HFFc6 (cell line): ENCODE results near the gene FGFRL1. TPM values are rescaled to one million over a fixed set of nuclear protein-coding genes. Genes with fewer than 3 reads are reported as not detected.

Experiments used
- DNase-seq: peaks from one replicate; pipeline ENCODE4 v3.0.0-alpha.2; 2018
- H3K27ac Mint-ChIP-seq: 2 replicates; pipeline ENCODE4 v1.8.0; 2020; ENCODE audit warnings: mild to moderate bottlenecking, mixed read lengths
- H3K27me3 Mint-ChIP-seq: 2 replicates; pipeline ENCODE4 v1.8.0; 2021; ENCODE audit warnings: mild to moderate bottlenecking, moderate library complexity, mixed read lengths; ENCODE audit not compliant: insufficient read depth
- H3K36me3 Mint-ChIP-seq: 2 replicates; pipeline ENCODE4 v1.8.0; 2021; ENCODE audit warnings: low read depth, mixed read lengths
- H3K4me1 Mint-ChIP-seq: 2 replicates; pipeline ENCODE4 v1.8.0; 2020; ENCODE audit warnings: low read depth, mixed read lengths
- H3K4me3 Mint-ChIP-seq: 2 replicates; pipeline ENCODE4 v1.8.0; 2020; ENCODE audit warnings: mild to moderate bottlenecking, moderate library complexity, mixed read lengths
- H3K9me3 Mint-ChIP-seq: 2 replicates; pipeline ENCODE4 v1.8.0; 2020; ENCODE audit warnings: mild to moderate bottlenecking, mixed read lengths
- total RNA-seq, 6 experiments: library from RNA; stranded (reverse); fragmentation: NEBNext Ultra II Directional; extraction: Animal tissue kit (Norgen Biotek cat#: 25700); gene quantifications; 2 replicates in 1 of 6; 3 replicates in 5 of 6; pipeline ENCODE4 v1.2.3, GENCODE V29; 2021
- TF ChIP-seq, protein P1 (sequence below): fragments of 200-600 bp; sonication (generic); IDR thresholded peaks from 2 replicates; pipeline ENCODE4 v1.5.0; 2021; ENCODE audit warnings: antibody characterized with exemption, mild to moderate bottlenecking

Gene FGFRL1
- total RNA-seq, 6 experiments from 2014 or later, result 15.4 to 40.8 (median 17.3) TPM

GRCh38 chr4:1047106-1047975 lies 35.9 kb downstream of the FGFRL1 start:
- no peak for DNase-seq
- no peaks in the 10 kb centered on the region for H3K9me3 Mint-ChIP-seq
- peaks cover 24% of the 10 kb centered on the region for H3K27me3 Mint-ChIP-seq
- peak overlapping the region; percentile 75 for H3K4me3 Mint-ChIP-seq
- peaks cover 31% of the 10 kb centered on the region for H3K4me1 Mint-ChIP-seq
- TF ChIP-seq, protein P1, sequence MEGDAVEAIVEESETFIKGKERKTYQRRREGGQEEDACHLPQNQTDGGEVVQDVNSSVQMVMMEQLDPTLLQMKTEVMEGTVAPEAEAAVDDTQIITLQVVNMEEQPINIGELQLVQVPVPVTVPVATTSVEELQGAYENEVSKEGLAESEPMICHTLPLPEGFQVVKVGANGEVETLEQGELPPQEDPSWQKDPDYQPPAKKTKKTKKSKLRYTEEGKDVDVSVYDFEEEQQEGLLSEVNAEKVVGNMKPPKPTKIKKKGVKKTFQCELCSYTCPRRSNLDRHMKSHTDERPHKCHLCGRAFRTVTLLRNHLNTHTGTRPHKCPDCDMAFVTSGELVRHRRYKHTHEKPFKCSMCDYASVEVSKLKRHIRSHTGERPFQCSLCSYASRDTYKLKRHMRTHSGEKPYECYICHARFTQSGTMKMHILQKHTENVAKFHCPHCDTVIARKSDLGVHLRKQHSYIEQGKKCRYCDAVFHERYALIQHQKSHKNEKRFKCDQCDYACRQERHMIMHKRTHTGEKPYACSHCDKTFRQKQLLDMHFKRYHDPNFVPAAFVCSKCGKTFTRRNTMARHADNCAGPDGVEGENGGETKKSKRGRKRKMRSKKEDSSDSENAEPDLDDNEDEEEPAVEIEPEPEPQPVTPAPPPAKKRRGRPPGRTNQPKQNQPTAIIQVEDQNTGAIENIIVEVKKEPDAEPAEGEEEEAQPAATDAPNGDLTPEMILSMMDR, result no peak
- no peaks in the 10 kb centered on the region for H3K36me3 Mint-ChIP-seq
- H3K27ac Mint-ChIP-seq, result no peak overlapping the region

DNA sequence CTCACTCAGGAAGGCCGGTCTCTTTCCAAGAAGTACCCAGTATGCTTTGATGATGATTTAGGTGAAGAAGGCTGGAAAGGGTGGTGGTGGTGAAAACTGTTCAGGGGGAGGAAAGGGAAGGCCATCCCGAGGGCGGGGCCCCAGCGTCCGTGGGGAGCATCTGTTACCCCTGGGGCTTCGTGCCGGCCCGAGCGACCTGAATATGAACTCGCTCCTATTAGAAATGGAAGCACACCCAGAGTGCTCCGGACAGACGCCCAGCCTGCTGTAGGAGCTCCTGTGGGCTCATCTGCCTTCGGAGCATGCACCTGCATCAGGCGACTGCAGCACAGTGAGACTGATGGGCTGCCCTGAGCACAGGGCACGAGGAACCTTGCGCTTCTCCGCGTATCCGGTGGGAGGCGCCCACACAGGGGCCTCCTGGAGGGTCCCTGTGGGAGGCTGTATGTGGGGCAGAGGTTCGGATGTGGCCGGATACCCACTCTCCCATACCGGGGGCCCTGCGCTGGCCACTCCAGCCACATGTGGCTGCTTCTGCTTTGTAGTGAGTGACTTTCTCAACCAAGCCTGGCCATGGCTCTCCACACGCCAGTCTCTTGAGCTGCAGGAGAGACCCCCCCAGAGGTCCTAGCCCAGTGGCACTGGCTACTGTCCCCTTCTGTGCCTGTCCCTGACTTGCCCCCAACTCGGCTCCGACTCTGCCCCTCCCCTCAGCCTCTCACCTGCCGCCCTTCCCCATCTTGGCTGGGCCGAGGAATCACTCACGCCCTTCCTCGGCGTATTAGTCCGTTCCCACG lies 36.7 kb downstream of the FGFRL1 start:
- Mint-ChIP-seq H3K4me3 (no peak overlapping the region), H3K9me3 (no peaks in the 10 kb centered on the region), H3K36me3 (no peaks in the 10 kb centered on the region), H3K27me3 (peaks cover 32% of the 10 kb centered on the region), H3K4me1 (peaks cover 36% of the 10 kb centered on the region), H3K27ac (no peak overlapping the region)
- TF ChIP-seq, protein P1, result no peak
- no peak for DNase-seq

- H3K9me3 Mint-ChIP-seq, result no peaks in the 10 kb centered on the region
- peaks cover 34% of the 10 kb centered on the region for H3K4me1 Mint-ChIP-seq
- no peaks in the 10 kb centered on the region for H3K36me3 Mint-ChIP-seq
These were observed 37.6 kb downstream of the FGFRL1 start for GRCh38 chr4:1048773-1049590.

GRCh38 chr4:1049591-1049905 lies 38.1 kb downstream of the FGFRL1 start:
- no peaks in the 10 kb centered on the region for H3K36me3 Mint-ChIP-seq
- peaks cover 29% of the 10 kb centered on the region for H3K4me1 Mint-ChIP-seq
- H3K4me3 Mint-ChIP-seq, result no peak overlapping the region
- no peaks in the 10 kb centered on the region for H3K9me3 Mint-ChIP-seq
- DNase-seq, result no peak
- TF ChIP-seq, protein P1, result no peak
- peaks cover 33% of the 10 kb centered on the region for H3K27me3 Mint-ChIP-seq
- H3K27ac Mint-ChIP-seq, result no peak overlapping the region

More at GRCh38 chr4:1048773-1049590, 37.6 kb downstream of the FGFRL1 start:
- peaks cover 33% of the 10 kb centered on the region for H3K27me3 Mint-ChIP-seq
- no peak overlapping the region for H3K4me3 Mint-ChIP-seq
- no peak for DNase-seq
- H3K27ac Mint-ChIP-seq, result no peak overlapping the region
- TF ChIP-seq, protein P1, result no peak

GRCh38 chr4:1050486-1051213 lies 39.2 kb downstream of the FGFRL1 start:
- Mint-ChIP-seq H3K4me1 (peaks cover 26% of the 10 kb centered on the region), H3K27me3 (peaks cover 34% of the 10 kb centered on the region), H3K4me3 (no peak overlapping the region), H3K27ac (no peak overlapping the region), H3K9me3 (no peaks in the 10 kb centered on the region), H3K36me3 (no peaks in the 10 kb centered on the region)
- no peak for DNase-seq
- TF ChIP-seq, protein P1, result no peak
